ENCODE measurements around the gene SLC22A17. TPM values are rescaled to one million over a fixed set of nuclear protein-coding genes. Genes with fewer than 3 reads are reported as not detected.

Gene SLC22A17
- total and polyA plus RNA-seq, 2 of the 13 experiments (the other 11 are each of a cell fraction or from before 2014, with no cell fraction given): 0.95 to 1.1 TPM

DNA sequence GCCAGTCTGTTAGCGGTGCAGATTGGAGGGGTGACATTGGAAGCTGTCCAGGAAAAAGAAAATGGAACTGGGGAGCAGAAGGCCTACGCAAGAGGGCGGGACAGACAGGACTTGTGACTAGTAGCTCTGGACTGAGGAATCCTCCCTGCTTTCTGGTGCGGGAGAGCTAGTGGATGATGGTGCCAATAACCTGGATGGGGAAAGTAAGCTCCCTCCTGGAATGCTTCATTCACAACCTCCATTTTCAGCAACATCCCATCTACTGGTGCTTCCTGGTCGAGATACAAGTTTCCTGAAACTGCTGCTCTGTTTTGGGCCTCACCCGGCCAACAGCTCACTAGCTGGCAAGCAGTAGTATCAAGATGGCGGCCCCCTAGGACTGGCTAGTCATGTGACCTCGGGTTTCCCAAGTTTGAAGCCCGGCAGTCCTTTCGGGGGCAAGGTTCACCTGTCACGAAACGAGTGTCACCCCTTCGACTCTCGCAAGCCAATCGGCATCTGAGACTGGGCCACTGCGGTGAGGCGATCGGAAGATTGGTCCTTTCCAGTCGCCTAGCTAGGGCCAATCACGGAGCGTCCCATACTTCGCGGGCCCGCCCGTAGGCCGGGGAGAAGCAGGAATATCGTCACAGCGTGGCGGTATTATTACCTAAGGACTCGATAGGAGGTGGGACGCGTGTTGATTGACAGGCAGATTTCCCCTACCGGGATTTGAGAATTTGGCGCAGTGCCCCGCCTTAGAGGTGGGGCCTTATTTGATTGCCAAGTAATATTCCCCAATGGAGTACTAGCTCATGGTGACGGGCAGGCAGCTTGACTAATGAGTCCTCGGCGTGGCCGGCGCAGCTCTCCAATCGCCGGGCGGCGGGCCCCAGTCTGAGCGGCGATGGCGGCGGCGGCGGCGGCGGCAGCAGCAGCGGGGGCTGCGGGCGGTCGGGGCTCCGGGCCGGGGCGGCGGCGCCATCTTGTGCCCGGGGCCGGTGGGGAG lies 31.8 kb downstream of the SLC22A17 start, which contains the start of gene PABPN1 (continued):
- peak; percentile 95 for TF ChIP-seq SP5 (CRISPR knock-in tag; IDR thresholded peaks at IDR 0.05; ENCODE audit: borderline replicate concordance, low read depth)
- TF ChIP-seq PHF21A (CRISPR knock-in tag; IDR thresholded peaks at IDR 0.05): no peak
- TF ChIP-seq THYN1 (CRISPR knock-in tag; IDR thresholded peaks at IDR 0.05; ENCODE audit: borderline replicate concordance, low read depth): no peak
- TF ChIP-seq NR2F6 (IDR thresholded peaks at IDR 0.05): peak; percentile 52; the same call in 1 of the 2 replicates
- TF ChIP-seq NR2F6 (CRISPR knock-in tag; IDR thresholded peaks at IDR 0.05): peak; percentile 86
- TF ChIP-seq ZNF816 (CRISPR knock-in tag; IDR thresholded peaks at IDR 0.05; ENCODE audit: borderline replicate concordance): peak; percentile 98; the same call in 1 of the 2 replicates
- peak; percentile 72; the same call in 1 of the 2 replicates for TF ChIP-seq AKNA (CRISPR knock-in tag; IDR thresholded peaks at IDR 0.05; ENCODE audit: borderline replicate concordance)
- TF ChIP-seq ZNF773 (CRISPR knock-in tag; IDR thresholded peaks at IDR 0.05; ENCODE audit: borderline replicate concordance): peak; percentile 92; the same call in 1 of the 2 replicates
- peak; percentile 91 for TF ChIP-seq ZNF788 (CRISPR knock-in tag; IDR thresholded peaks at IDR 0.05; ENCODE audit: borderline replicate concordance)
- TF ChIP-seq NFRKB (IDR thresholded peaks at IDR 0.05): peak; percentile 97
- peak; percentile 44 for TF ChIP-seq RFX3 (CRISPR knock-in tag; IDR thresholded peaks at IDR 0.05)
- TF ChIP-seq ZNF891 (CRISPR knock-in tag; IDR thresholded peaks at IDR 0.05): peak; percentile 51; the same call in 1 of the 2 replicates
- peak; percentile 95 for TF ChIP-seq RXRA (CRISPR knock-in tag; IDR thresholded peaks at IDR 0.05)
- TF ChIP-seq ZSCAN9 (CRISPR knock-in tag; IDR thresholded peaks at IDR 0.05; ENCODE audit: borderline replicate concordance): peak; percentile 95
- no peak; the same call in none of the 2 replicates for TF ChIP-seq ZNF607 (CRISPR knock-in tag; IDR thresholded peaks at IDR 0.05; ENCODE audit: borderline replicate concordance)
- peak; percentile 95; the same call in 1 of the 2 replicates for TF ChIP-seq ZNF724P (CRISPR knock-in tag; IDR thresholded peaks at IDR 0.05; ENCODE audit: borderline replicate concordance)
- TF ChIP-seq, protein P1, sequence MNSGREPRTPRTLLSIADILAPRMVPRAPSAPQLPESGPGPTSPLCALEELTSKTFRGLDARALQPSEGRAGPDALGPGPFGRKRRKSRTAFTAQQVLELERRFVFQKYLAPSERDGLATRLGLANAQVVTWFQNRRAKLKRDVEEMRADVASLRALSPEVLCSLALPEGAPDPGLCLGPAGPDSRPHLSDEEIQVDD (CRISPR knock-in tag; IDR thresholded peaks at IDR 0.05; ENCODE audit: borderline replicate concordance): no peak; the same call in 1 of the 2 replicates
- TF ChIP-seq, protein P2, sequence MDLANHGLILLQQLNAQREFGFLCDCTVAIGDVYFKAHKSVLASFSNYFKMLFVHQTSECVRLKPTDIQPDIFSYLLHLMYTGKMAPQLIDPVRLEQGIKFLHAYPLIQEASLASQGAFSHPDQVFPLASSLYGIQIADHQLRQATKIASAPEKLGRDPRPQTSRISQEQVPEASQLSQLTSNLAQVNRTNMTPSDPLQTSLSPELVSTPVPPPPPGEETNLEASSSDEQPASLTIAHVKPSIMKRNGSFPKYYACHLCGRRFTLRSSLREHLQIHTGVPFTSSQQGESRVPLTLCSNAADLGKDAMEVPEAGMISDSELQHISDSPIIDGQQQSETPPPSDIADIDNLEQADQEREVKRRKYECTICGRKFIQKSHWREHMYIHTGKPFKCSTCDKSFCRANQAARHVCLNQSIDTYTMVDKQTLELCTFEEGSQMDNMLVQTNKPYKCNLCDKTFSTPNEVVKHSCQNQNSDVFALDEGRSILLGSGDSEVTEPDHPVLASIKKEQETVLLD (CRISPR knock-in tag; IDR thresholded peaks at IDR 0.05; ENCODE audit: low read depth): peak; percentile 98
- peak; percentile 79; the same call in 1 of the 2 replicates for TF ChIP-seq ETV6 (CRISPR knock-in tag; conservative IDR thresholded peaks at IDR 0.05)
- TF ChIP-seq MZF1 (CRISPR knock-in tag; IDR thresholded peaks at IDR 0.05; ENCODE audit: borderline replicate concordance): peak; percentile 85
- TF ChIP-seq CENPBD1 (CRISPR knock-in tag; IDR thresholded peaks at IDR 0.05; ENCODE audit: borderline replicate concordance, low read depth): no peak
- TF ChIP-seq FOXC1 (CRISPR knock-in tag; IDR thresholded peaks at IDR 0.05; ENCODE audit: borderline replicate concordance): peak; percentile 35; the same call in 1 of the 2 replicates
